Activated T-cell treated with anti-CD3 and anti-CD28 coated beads for 1 hour (primary cell): ENCODE data around the gene CCDC86.

Source experiments
- DNase-seq: peaks from one replicate; pipeline ENCODE4 v3.0.0-alpha.2; 2020; ENCODE audit warnings: low read depth

Gene CCDC86

GRCh38 chr11:60891103-60891741 lies 49.3 kb downstream of the CCDC86 start:
- DNase-seq = no peak

- no peak for DNase-seq
Observed at GRCh38 chr11:60895687-60896086, 53.8 kb downstream of the CCDC86 start.

- DNase-seq = no peak
Observed at GRCh38 chr11:60897496-60897895, 55.6 kb downstream of the CCDC86 start.

GRCh38 chr11:60899046-60899936 lies 57.4 kb downstream of the CCDC86 start:
- DNase-seq = no peak

- no peak for DNase-seq
Observed at GRCh38 chr11:60899977-60900376, 58.1 kb downstream of the CCDC86 start.
